GM21723 (cell line): ENCODE data around the gene OR10H5.
"Not testable (repeated sequence)": the region's sequence is repeated elsewhere in the genome, so short reads cannot be mapped to it uniquely, and the experiment has no call there.

Source experiments
- ATAC-seq: cut with Tn5 transposase; IDR thresholded peaks from one replicate; pipeline ENCODE4 v1.9.1; 2021; ENCODE audit warnings: mild to moderate bottlenecking, moderate library complexity; ENCODE audit not compliant: unreplicated experiment

Gene OR10H5, protein sequence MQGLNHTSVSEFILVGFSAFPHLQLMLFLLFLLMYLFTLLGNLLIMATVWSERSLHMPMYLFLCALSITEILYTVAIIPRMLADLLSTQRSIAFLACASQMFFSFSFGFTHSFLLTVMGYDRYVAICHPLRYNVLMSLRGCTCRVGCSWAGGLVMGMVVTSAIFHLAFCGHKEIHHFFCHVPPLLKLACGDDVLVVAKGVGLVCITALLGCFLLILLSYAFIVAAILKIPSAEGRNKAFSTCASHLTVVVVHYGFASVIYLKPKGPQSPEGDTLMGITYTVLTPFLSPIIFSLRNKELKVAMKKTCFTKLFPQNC

DNA sequence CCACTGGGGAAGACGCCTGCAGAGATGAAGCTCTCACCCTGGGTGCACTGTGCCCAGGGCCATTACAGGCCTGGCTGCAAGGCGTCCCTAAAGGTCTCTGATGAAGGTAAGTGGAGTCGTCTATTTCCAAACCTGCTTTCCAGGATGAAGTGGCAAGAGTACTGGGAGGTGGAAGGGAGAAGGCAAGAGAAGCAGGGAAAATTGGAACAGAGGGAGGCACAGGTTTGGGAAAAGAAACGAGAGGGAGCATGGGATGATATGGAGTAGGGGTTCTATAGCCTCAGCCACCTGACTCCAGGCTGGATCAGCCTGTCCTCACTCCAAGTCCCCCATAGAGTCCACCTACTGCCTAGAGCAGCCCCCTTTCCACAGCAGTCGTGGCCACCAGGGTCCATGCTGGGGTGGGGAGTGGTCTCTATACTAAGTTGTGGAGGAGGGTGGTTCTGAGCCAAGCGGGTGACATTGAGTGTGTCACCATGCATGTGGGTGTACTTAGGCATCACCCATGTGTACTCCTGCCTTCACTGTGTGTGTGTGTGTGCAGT, at the start of gene OR10H5:
Gene OR10H5 (plus strand): TSS at position 51 of the 545 bp plus-strand sequence. CDS start 6,388 bp downstream, outside the sequence.
- ATAC-seq = no peak

DNA sequence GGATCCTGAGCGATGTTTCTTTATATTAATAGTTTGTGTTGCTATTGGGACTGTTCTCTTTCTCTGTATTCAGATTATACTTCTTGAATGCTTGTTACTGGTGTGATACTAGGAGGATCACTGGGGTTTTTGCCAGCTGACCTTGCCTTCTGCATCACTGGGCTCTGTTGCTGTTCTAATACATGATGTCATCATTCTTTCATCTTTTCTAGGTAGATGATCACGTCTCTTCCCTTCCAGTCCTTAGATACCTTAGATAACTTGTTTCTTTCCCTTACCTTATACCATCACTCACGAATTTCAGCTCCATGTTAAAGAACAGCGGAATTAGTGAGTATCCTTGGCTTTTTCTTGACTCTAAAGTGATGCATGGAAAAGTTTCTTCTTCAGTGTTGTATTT, 49.7 kb upstream of the OR10H5 start, which contains the start of gene OR10H3:
Gene OR10H3 (plus strand): TSS at position 264 of the 400 bp plus-strand sequence. CDS start 3,408 bp downstream, outside the sequence.
- no peak for ATAC-seq

DNA sequence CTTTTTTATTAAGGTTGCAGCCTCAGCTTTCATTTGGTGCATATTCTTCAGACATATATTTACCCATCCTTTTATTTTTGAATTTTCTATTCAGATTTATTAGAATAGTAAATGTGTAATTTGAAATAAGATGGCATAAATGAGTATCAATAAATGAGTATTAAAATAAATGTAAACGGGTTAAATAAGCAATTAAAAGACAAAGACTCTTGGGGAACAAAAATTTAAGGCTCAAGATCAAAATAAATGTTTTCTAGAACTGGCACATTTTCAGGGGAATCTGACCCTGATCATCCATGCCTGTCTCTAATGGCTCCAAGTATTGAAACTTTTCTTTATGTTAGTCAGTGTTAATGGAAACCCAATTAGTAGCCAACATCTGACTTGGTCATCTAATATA, 46.7 kb upstream of the OR10H5 start:
- no peak for ATAC-seq

DNA sequence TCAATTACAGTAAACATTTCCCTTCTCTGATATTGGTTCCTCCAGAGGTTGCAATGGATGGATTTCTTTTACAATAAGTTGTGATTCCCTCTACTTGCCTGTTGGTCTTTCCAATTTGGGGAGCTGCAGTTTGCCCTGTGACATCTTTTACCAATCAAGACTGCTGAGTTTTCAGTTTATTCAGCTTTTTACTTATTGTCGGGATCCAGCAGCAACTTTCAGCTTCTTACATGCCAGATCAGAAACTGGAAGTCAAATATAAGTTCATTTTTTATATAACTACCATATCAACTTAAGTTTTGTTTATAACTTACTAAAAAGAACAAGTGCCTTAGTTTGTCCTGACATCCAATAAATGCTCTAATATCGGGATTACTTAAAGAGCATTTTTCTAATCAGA, 39.2 kb upstream of the OR10H5 start:
- ATAC-seq = no peak

DNA sequence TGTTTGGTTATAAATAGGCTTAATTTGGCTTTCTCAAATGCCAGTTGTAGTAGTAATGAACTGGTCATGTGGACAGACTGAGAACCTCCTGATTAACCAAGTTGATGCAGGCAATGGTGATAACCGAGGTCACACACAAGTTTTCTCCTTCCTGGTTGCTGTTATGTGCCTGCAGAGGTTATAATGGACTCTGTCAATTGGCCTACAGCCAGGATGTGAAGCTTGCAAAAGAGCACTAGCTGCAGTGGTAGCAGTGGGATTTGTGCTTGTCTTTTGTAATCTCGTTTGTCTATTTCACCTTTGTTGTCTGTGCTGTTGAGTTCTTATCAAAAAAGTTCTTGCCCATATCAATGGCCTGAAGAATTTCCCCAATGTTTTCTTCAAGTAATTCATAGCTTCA, 29.1 kb upstream of the OR10H5 start:
- ATAC-seq = no peak

DNA sequence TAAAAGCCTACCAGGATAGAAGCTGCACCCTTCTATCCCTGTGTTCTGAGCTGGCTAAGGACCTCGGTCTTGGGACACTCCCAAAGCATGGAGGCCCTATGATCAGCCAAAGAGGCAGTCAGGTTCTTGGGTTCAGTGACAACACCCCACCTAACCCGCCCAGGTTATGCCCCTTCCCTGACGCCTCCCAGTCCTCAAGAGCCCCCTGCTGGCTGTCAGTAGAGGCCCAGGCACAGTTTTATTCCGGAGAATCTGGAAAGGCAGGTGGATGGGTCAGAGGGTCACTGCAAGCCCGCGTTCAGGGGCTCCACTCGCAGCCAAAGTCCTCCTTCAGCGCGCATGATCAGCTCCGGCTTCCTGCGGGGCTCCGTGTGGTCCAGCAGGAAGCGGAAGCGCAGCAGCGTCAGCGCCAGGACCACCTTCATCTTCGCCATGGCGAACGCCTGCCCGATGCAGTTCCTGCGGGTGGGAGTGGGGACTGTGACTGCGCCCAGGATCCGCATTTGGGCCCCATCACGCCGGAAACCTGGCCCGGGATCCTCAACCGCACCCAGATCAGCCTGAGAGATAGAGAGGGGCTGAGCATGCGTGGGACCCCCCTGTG, 27.4 kb upstream of the OR10H5 start:
- no peak for ATAC-seq

DNA sequence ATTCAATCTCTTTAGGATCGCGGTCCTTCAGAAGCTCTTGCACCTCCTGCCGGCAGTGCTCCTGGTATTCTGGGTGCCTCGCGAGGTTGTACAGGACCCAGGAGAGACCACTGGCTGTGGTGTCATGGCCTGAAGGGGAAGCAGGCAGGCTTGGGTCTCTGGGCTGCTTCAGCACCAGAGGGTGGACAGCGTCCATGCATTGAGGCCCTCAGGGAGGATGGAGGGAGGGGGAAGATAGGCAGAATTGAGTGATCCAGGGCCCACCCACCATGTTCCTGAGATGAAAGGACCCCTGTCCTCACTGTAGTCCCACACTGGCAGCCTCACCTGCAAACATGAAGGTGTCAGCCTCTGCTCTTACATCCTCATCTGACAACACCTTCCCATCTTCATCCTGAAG, 17.9 kb upstream of the OR10H5 start:
- ATAC-seq = no peak

DNA sequence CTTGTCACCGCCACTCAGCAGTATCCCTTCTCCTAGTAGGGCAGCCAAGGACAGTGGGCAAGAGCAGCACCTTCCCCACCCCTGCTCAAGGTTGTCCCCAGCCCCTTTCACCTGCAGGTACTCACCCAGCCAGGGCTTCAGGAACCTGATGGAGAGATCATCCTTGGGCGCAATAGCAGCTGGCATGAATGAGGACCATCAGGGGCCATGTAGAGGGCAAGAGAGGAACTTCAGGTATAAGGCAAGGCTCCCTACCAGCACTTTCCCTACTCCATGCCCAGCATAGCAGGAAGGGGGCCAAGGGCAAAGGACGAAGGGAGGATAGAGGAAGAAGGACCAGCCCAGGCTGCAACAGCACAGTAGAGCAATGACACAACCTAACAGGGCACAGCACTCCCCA, 13.3 kb upstream of the OR10H5 start:
- not testable (repeated sequence) for ATAC-seq

DNA sequence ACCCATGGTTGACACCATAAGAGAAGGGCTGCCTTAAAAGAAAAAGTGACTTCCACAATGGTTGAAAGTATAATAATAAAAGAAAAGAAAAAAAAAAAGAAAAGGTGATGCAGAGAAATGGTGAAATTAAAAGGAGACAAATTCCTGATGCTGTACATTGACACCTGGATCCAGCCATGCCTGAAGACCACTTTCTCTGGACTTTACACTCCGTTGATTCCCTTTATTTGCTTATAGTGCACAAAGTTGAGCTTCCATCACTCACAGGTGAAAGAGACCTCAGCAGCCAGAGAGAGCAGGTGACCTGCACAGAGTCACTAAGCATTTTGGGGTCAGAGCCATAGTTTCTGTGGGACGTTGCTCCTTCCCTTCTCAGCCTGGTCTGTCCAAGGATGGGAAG, 12.2 kb upstream of the OR10H5 start:
- ATAC-seq = no peak

DNA sequence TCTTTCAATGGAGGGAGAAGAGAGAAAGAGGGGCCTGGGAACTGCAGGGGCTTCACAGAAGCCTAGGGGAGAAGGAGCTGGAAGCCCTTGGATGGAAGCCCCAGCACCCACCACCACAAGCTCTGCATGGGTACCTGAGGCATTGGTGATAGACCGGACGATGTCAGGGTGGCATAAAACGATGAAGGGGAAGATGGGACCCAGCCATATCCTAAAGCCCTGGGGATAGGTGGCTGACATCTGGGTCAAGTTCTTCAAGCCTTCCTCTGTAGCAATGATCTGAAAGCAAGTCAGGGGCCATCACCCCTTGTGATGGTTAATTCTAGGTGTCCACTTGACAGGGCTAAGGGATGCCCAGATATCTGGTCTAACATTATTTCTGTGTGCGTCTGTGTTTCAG, 11.2 kb upstream of the OR10H5 start:
- no peak for ATAC-seq

DNA sequence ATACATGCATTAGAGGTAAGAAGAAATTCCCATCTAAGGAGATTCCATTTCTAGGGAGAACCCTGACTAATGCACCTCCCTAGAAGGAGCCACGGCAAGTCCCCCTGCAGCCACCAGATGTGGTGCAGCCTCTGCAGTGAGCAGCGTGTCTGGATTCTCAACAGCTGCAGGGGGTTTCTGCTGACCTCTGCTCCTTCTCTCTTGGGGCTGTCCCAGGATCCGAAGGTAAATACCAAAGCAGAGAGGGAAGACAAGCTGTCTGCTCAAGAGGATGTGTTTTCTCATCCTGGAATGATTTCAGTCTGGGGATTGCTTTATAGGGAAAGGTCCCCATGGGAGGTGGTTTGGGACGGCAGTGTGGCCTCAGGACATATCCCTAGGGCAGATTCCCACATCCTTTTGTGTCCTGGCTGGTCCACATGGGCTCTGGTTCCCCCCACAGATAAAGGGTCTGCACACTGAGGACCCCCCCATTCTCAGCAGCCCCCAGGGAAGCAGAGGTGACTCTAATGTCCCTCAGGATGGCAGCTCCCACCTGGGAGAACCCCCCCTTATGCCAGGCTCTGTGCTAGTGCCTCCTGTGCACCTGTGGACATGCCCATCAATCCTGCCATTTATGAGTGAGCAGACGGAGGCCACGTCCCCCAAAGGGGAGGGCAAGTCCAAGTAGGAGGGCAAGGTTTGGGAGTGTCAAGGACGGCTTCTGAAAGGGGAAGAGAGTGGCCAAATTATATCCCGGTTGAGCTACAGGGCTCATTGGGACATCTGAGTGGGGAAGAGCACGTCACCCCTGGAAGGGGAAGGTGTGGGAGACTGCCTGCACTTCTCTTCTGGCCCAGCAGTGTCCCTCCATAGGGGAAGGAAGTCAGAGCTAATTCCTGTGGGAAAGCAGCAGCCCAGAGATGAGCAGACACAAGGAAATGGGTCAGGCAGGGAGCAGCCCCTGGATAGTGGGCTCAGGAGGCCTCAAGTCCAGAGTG, 10.2 kb upstream of the OR10H5 start:
- ATAC-seq = no peak

DNA sequence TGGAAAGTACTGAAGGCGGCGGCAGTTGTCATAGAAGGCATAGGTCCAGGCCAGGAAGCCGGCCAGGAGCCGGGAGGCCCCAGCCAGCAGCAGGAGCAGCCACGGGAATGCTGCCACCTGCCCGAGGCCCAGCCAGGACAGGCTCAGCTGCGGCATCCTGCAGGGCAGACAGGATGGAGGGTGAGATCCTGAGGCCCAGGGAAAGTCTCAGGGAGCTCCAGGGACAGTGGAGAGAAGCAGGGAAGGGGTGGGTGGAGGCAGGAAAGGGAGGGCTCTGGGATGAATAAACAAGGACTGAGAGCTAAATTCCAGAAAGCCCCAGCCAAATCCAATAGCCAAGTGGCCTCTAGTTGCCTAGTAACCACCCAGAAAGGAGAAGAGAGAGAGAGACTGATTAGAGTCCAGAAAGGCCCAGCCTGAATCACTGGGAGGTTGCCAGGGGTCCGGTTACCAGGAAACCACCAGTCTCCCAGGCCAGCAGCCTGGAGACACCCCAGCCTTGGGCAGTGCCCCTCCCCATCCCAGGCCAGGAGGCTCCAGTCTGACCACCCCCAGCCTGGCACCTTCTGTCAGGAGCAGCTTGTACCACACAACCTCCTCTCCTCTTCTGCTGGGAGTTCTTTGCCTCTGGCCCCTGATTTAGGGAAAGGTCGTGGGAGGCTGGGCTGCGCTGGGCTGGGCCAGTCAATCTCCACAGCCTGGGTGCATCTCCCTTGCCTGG, 7.5 kb upstream of the OR10H5 start:
- ATAC-seq = no peak

DNA sequence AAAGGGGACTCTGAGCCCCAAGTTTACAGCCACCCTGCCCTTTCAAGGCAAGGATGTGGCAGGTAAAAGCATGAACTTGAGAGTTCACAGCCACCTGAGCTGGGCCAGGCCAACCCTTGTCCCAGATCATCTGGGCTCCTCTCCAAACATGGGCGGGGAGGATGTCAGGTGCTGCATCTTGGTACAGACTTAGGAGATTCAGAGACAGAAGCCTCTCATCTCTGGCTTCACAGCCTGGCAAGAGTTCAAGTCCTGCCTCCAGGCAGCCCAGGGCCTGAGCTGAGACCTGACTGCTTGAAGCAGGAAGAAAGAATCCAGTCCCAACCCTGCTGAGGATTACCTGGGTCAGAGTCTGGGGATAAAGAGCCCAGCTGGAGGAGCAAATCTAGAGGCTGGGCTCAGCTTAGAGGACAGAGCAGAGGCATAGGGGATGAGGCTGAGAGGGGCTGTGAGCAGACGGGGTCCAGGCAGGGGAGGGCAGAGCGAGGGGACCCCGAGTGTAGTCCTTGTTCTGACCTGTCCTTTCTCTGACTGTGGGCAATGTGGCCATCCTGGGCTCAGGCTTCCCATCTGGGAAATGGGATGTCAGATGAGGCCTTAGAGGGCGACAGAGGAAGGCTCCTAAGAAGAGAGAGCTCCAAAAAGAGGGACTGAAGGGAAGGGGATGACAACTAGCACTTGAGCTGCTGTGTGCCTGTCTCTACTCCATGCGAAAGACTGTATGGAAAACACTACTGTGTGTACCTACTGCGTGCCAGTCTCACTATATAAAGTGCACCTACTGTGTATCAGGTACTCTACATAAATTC, 6.6 kb upstream of the OR10H5 start:
- ATAC-seq = no peak

DNA sequence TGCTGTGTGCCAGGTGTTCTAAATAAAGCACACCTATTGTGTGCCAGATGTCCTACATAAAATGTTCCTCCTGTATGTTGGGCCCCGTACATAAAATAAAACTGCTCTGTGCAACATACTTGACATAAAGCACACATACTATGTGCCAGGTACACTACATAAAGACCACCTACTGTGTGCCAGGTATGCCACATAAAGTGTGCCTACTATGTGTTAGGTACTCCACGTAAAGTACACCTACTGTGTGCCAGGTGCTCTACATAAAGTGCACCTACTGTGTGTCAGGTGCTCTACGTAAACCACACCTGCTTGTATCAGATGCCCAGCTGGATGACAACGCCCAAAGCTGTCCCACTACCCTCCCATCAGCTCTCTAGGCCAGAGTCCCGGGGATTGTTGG, 5.8 kb upstream of the OR10H5 start:
- no peak for ATAC-seq

DNA sequence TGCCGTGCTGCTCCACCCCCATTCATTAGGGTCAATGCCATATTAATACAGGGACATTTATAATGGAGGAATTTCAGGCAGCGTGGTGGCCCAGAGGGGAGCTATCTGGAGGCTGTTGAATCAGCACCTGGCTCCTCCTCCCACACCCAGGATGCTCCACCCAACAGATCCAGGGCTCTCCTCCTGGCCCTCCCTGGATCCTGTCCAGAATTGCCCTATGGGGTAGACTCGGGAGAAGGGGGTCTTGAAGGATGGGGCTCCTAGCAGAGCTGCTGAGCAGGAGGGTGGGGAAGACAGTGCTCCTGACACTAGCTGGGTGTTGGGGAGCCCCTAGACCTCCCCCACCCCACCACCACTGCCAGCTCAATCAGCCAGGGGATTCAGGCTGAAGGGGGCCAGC, 5.2 kb upstream of the OR10H5 start:
- ATAC-seq = no peak

DNA sequence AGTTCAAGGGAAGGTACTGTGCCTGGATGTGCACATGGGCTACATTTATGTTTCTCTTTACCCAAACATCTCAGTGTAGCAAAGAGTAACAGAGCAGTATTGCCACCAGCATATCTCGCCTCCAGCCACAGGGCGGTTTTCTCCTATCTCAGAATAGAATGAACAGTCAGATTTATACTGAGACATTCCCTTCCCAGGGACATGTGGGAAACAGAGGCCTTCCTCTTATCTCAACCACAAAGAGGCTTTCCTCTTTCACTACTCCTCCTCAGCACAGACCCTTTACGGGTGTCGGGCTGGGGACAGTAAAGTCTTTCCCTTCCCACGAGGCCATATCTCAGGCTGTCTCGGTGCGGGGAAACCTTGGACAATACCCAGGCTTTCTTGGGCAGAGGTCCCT, 4.6 kb upstream of the OR10H5 start:
- not testable (repeated sequence) for ATAC-seq

DNA sequence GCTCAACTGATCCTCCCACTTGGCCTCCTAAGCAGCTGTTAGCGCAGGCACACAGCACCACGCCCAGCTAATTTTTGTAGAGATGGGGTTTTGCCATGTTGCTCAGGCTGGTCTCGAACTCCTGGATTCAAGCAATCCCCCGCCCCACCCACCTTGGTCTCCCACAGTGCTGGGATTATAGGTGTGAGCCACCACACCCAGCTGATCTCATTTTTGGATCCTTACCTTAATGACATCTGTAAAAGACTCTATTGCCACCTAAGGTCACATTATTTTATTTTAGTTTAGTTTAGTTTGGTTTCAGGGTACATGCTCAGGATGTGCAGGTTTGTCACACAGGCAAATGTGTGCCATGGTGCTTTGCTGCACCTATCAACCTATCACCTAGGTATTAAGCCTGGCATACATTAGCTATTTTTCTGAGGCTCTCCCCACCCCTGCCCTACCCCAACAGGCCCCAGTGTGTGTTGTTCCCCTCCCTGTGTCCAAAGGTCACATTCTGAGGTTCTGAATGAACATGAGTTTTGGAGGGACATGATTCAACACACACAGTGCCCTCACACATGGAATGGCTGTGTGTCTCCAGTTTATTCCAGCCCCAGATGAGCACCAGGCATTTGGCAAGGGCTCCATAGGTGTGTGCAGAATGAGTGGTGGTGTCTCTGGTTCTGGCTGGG, 1.3 kb downstream of the OR10H5 start:
- no peak for ATAC-seq

DNA sequence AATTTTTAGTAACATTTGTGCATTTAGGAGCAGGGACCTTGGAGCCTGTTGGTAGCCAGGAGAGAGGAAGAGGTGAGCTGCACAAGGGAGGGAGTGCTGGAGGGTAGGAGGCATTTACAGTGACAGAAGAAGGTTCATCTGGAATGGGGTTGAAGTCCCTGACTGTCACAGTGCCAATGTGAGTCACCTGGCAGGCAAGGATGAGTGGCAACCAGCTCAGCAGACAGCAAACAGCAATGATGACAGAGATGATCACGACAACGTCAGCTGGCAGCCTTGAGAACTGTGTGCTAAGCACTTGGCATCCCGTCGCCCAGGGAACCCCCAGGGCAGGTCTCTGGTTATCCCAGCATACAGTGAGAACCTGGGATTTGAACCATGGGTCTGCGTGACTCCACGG, 2.6 kb downstream of the OR10H5 start:
- no peak for ATAC-seq

DNA sequence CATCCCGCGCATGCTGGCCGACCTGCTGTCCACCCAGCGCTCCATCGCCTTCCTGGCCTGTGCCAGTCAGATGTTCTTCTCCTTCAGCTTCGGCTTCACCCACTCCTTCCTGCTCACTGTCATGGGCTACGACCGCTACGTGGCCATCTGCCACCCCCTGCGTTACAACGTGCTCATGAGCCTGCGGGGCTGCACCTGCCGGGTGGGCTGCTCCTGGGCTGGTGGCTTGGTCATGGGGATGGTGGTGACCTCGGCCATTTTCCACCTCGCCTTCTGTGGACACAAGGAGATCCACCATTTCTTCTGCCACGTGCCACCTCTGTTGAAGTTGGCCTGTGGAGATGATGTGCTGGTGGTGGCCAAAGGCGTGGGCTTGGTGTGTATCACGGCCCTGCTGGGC, 6.8 kb downstream of the OR10H5 start:
- not testable (repeated sequence) for ATAC-seq
